Tibial nerve (tissue), 4 donors: ENCODE results near the gene PRKAG1.

Experiments
- CTCF ChIP-seq, 5 experiments: fragments of 200-600 bp in 3 of 5; fragments of 450-650 bp in 2 of 5; sonication (generic) in 3 of 5; IDR thresholded peaks; one replicate each; pipeline ENCODE4 v1.5.1; 2016 to 2019; ENCODE audit warnings: antibody characterized with exemption in 5 of 5, mild to moderate bottlenecking in 3 of 5, moderate library complexity in 2 of 5
- EP300 ChIP-seq, 2 donors: sonication (generic); formaldehyde crosslinking; IDR thresholded peaks; one replicate each; pipeline ENCODE4 v1.6.1; 2017; ENCODE audit warnings: antibody characterized with exemption in 2 of 2, mild to moderate bottlenecking in 1 of 2
- POLR2A ChIP-seq, 2 donors: fragments of 450-650 bp; IDR thresholded peaks; one replicate each; pipeline ENCODE4 v1.6.1; 2017; ENCODE audit warnings: antibody characterized with exemption in 2 of 2, mild to moderate bottlenecking in 2 of 2, moderate library complexity in 2 of 2

- TF ChIP-seq CTCF (IDR thresholded peaks at IDR 0.05) (peak in 4 of 5 experiments; percentile 3 to 47 (median 17)), POLR2A (IDR thresholded peaks at IDR 0.05) (no peak), EP300 (IDR thresholded peaks at IDR 0.05) (no peak)
These were observed 40.3 kb downstream of the PRKAG1 start, which contains the start of gene WNT1 for GRCh38 chr12:48978291-48978740.
